Measurements from ENCODE around the gene MX2. TPM values are rescaled to one million over a fixed set of nuclear protein-coding genes. Genes with fewer than 3 reads are reported as not detected.

Gene MX2
- polyA plus RNA-seq, 1 donor from 2014 or later = not detected

- Histone ChIP-seq H4K20me1 (ENCODE audit: insufficient read depth) (no peaks in the 10 kb centered on the region), H3K9me3 (ENCODE audit: low read length) (no peaks in the 10 kb centered on the region)
These were observed 90.2 kb downstream of the MX2 start for GRCh38 chr21:41451753-41452676.

GRCh38 chr21:41453198-41453597, 91.4 kb downstream of the MX2 start:
- no peaks in the 10 kb centered on the region for H3F3A ChIP-seq (ENCODE audit: insufficient read depth, low read length, poor library complexity, severe bottlenecking)
- no peak overlapping the region for H3K9ac ChIP-seq (ENCODE audit: low read length)
- H3K36me3 ChIP-seq (ENCODE audit: insufficient read depth, low read length) = no peaks in the 10 kb centered on the region
- no peaks in the 10 kb centered on the region for H3K9me3 ChIP-seq (ENCODE audit: low read length)
- no peak overlapping the region for H3K4me3 ChIP-seq (ENCODE audit: low read length)
- no peaks in the 10 kb centered on the region for H4K20me1 ChIP-seq (ENCODE audit: insufficient read depth)
- no peaks in the 10 kb centered on the region for H3K79me2 ChIP-seq (replicated peaks; ENCODE audit: insufficient read depth, low read length)
- no peak overlapping the region for H2AFZ ChIP-seq (ENCODE audit: low read depth, low read length)
- H3K9me2 ChIP-seq (ENCODE audit: insufficient read depth, low read length) = no peaks in the 10 kb centered on the region
- no peak overlapping the region for H3K27ac ChIP-seq (ENCODE audit: low read length)
- no peaks in the 10 kb centered on the region for H3K27me3 ChIP-seq (ENCODE audit: insufficient read depth, low read depth, low read length)
- no peak overlapping the region for H3K4me2 ChIP-seq (ENCODE audit: low read length)
- TF ChIP-seq EP300 (conservative IDR thresholded peaks at IDR 0.05; ENCODE audit: poor library complexity, severe bottlenecking) = no peak
- no peak for TF ChIP-seq RAD21 (conservative IDR thresholded peaks at IDR 0.05)
- no peak for TF ChIP-seq SMC3 (conservative IDR thresholded peaks at IDR 0.05; ENCODE audit: poor library complexity)
- TF ChIP-seq MXI1 (conservative IDR thresholded peaks at IDR 0.05; ENCODE audit: poor library complexity, severe bottlenecking) = no peak
- TF ChIP-seq EZH2 (IDR thresholded peaks at IDR 0.05; ENCODE audit: borderline replicate concordance, insufficient read depth, low read length, poor library complexity, severe bottlenecking) = no peak
- no peak for TF ChIP-seq REST (IDR thresholded peaks at IDR 0.05; ENCODE audit: borderline replicate concordance)
- no peak for TF ChIP-seq POLR2AphosphoS5 (IDR thresholded peaks at IDR 0.05)
- TF ChIP-seq TAF1 (IDR thresholded peaks at IDR 0.05; ENCODE audit: low read depth) = no peak

More at GRCh38 chr21:41451753-41452676, 90.2 kb downstream of the MX2 start:
- Histone ChIP-seq H3K4me2 (ENCODE audit: low read length) (no peak overlapping the region), H3K4me3 (ENCODE audit: low read length) (no peak overlapping the region), H3K9ac (ENCODE audit: low read length) (no peak overlapping the region), H3K79me2 (replicated peaks; ENCODE audit: insufficient read depth, low read length) (no peaks in the 10 kb centered on the region), H3K36me3 (ENCODE audit: insufficient read depth, low read length) (no peaks in the 10 kb centered on the region), H3K27me3 (ENCODE audit: insufficient read depth, low read depth, low read length) (no peaks in the 10 kb centered on the region), H2AFZ (ENCODE audit: low read depth, low read length) (no peak overlapping the region), H3K9me2 (ENCODE audit: insufficient read depth, low read length) (no peaks in the 10 kb centered on the region), H3K27ac (ENCODE audit: low read length) (no peak overlapping the region), H3F3A (ENCODE audit: insufficient read depth, low read length, poor library complexity, severe bottlenecking) (no peaks in the 10 kb centered on the region)
- TF ChIP-seq MXI1 (conservative IDR thresholded peaks at IDR 0.05; ENCODE audit: poor library complexity, severe bottlenecking) = no peak
- TF ChIP-seq EP300 (conservative IDR thresholded peaks at IDR 0.05; ENCODE audit: poor library complexity, severe bottlenecking) = no peak
- no peak for TF ChIP-seq CTCF (IDR thresholded peaks at IDR 0.05; ENCODE audit: poor library complexity, severe bottlenecking)
- no peak for TF ChIP-seq RAD21 (conservative IDR thresholded peaks at IDR 0.05)
- TF ChIP-seq SMC3 (conservative IDR thresholded peaks at IDR 0.05; ENCODE audit: poor library complexity) = no peak
- TF ChIP-seq TAF1 (IDR thresholded peaks at IDR 0.05; ENCODE audit: low read depth) = no peak
- no peak for TF ChIP-seq REST (IDR thresholded peaks at IDR 0.05; ENCODE audit: borderline replicate concordance)

Data from neural cell (in vitro differentiated cells).